Panc1 (cell line): ENCODE measurements around the gene MINDY4. TPM values are rescaled to one million over a fixed set of nuclear protein-coding genes. Genes with fewer than 3 reads are reported as not detected.

Experiments
- ATAC-seq: fragments of 200-7000 bp; cut with Tn5 transposase; 2 replicates; pipeline ENCODE4 v1.9.1; 2020; ENCODE audit warnings: mild to moderate bottlenecking, moderate library complexity
- BruUV-seq: library from RNA; stranded (reverse); fragments of 400-500 nt; replicated peaks from 2 replicates; lab custom pipeline; 2021; lab: Mats Ljungman, UMichigan
- CTCF ChIA-PET: fragments of 300-600 bp; sonication (Branson Sonifier 250); formaldehyde crosslinking; loops from one replicate; lab custom pipeline; 2022; ENCODE audit warnings: antibody characterized with exemption; lab: Charles Lee
- POLR2A ChIA-PET: fragments of 300-600 bp; sonication (Branson Sonifier 250); formaldehyde crosslinking; loops from one replicate; lab custom pipeline; 2022; ENCODE audit warnings: antibody characterized with exemption; lab: Charles Lee
- DNase-seq: peaks from one replicate; pipeline ENCODE4 v3.0.0-alpha.2; 2010; ENCODE audit warnings: low read depth, low spot score
- H3K27ac ChIP-seq: 2 replicates; pipeline ENCODE4 v1.5.1; 2011; ENCODE audit warnings: mild to moderate bottlenecking, low read length, inconsistent platforms
- H3K27me3 ChIP-seq: fragments of 200-500 bp; sonication (Bioruptor generic); 2 replicates; pipeline ENCODE4 v1.6.0; 2014; ENCODE audit warnings: low read length, inconsistent platforms; ENCODE audit not compliant: control insufficient read depth, insufficient read depth
- H3K36me3 ChIP-seq: fragments of 200-500 bp; sonication (Bioruptor generic); 2 replicates; pipeline ENCODE4 v1.5.1; 2014; ENCODE audit warnings: inconsistent platforms, mild to moderate bottlenecking, low read length, moderate library complexity; ENCODE audit not compliant: control insufficient read depth, insufficient read depth
- H3K4me1 ChIP-seq: 2 replicates; pipeline ENCODE4 v1.5.1; 2011; ENCODE audit warnings: inconsistent platforms, mild to moderate bottlenecking, low read length, moderate library complexity; ENCODE audit not compliant: control insufficient read depth, insufficient read depth
- H3K4me3 ChIP-seq, 2 experiments: 2 replicates each; pipeline ENCODE4 v1.5.1; 2011 to 2012; ENCODE audit warnings: low read depth in 2 of 2, low read length in 2 of 2, mild to moderate bottlenecking in 2 of 2, inconsistent platforms in 1 of 2, moderate library complexity in 1 of 2
- H3K9me3 ChIP-seq: fragments of 200-500 bp; sonication (Bioruptor generic); 2 replicates; pipeline ENCODE4 v1.5.1; 2014; ENCODE audit warnings: low read depth, mild to moderate bottlenecking, inconsistent platforms, low read length, moderate library complexity; ENCODE audit not compliant: control insufficient read depth, insufficient read depth
- CTCF ChIP-seq: fragments of 450-650 bp; IDR thresholded peaks from 2 replicates; pipeline ENCODE4 v1.5.1; 2017; ENCODE audit warnings: mild to moderate bottlenecking
- POLR2AphosphoS5 ChIP-seq: IDR thresholded peaks from 2 replicates; pipeline ENCODE4 v1.6.1; 2012; ENCODE audit warnings: mild to moderate bottlenecking, low read depth, low read length, moderate library complexity
- REST ChIP-seq, 2 experiments: IDR thresholded peaks; 2 replicates each; pipeline ENCODE4 v1.6.1; 2011 to 2012; ENCODE audit warnings: low read depth in 2 of 2, control low read depth in 1 of 2, low read length in 1 of 2, mild to moderate bottlenecking in 1 of 2, moderate library complexity in 1 of 2; ENCODE audit not compliant: insufficient read depth in 1 of 2
- SIN3A ChIP-seq: IDR thresholded peaks from 2 replicates; pipeline ENCODE4 v1.6.1; 2012; ENCODE audit warnings: low read depth, mild to moderate bottlenecking, low read length, moderate library complexity, borderline replicate concordance; ENCODE audit not compliant: insufficient read depth
- TCF7L2 ChIP-seq: IDR thresholded peaks from 2 replicates; pipeline ENCODE4 v1.6.1; 2011; ENCODE audit warnings: mild to moderate bottlenecking, low read depth, low read length, inconsistent platforms
- in situ Hi-C: cut with HindIII; loops from 2 replicates; pipeline ENCODE4 v1.10.0; 2016; ENCODE audit warnings: low sequenced_read_pairs, low pct_unique_long_range_greater_than_20kb
- intact Hi-C: fragments of 100-400 bp; cut with micrococcal nuclease; formaldehyde crosslinking; loops from one replicate; pipeline ENCODE4 v1.10.0; 2022; ENCODE audit not compliant: unreplicated experiment
- total RNA-seq: library from RNA; stranded (reverse); gene quantifications from one replicate; pipeline ENCODE4 v1.2.1, GENCODE V29; 2021; ENCODE audit not compliant: unreplicated experiment

MINDY4 gene
- total RNA-seq, 1 experiment from 2014 or later = 6.2 TPM

DNA sequence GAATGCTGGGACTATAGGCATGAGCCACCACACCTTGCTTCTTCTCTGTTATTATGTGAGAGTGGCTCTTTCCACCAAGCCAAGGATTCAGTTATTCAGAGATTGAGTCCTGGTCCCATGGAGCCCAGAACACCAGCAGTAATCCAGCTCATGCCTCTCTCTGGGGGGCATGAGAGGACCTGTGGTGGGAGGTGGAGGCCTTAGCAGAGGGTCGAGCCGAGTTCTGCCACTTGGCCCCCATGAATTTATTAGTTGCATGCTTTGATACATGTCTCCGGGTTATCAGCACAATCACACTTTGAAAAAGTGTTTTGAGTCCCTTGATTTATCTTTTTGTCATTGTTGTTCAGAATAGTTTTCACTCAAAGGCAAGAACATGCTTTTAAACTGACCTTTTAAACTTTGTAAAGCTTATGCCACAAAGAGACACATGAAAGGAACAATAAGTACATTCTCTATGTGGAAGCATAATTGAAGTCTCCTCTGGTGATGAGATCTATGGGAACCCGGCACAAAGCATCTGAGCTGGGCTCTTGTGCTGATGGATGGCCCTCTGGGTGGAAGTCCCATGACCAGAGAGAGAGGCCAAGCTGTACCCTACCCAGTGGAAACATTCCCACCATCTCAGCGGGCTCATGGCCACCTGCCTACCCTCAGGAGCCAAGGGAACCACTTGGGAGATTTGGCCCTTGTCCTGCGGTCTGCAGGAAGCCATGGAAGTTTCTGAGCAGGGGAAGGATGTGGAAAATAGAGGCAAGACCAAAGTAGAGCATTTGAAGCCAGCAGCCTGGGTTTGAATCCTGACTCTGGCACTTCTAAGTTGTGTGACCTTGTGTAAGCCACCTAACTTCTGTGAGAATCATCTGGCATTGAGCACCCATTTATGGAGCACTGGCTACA lies 53.9 kb downstream of the MINDY4 start:
- Histone ChIP-seq H3K9me3 (no peaks in the 10 kb centered on the region), H3K36me3 (no peaks in the 10 kb centered on the region), H3K4me3 (no peak overlapping the region), H3K4me1 (no peaks in the 10 kb centered on the region), H3K27me3 (no peaks in the 10 kb centered on the region), H3K27ac (no peak overlapping the region)
- intact Hi-C loops = no loop called here
- ATAC-seq (no peak), DNase-seq (no peak)
- ChIA-PET POLR2A (no interaction called here), CTCF (interaction anchor here (0.7 kb wide), 1 partner anchor 84 kb away, joined by 15 read pairs; no protein-coding TSS in a partner anchor)
- TF ChIP-seq POLR2AphosphoS5 = no peak
- TF ChIP-seq TCF7L2 = no peak
- no peak for TF ChIP-seq SIN3A
- no peak for TF ChIP-seq REST (IDR thresholded peaks at IDR 0.05; ENCODE audit: insufficient read depth in 1 of 2, low read depth in 2 of 2, low read length in 1 of 2)
- TF ChIP-seq CTCF = no peak
- BruUV-seq = no TSS peak
- in situ Hi-C loops = no loop called here

DNA sequence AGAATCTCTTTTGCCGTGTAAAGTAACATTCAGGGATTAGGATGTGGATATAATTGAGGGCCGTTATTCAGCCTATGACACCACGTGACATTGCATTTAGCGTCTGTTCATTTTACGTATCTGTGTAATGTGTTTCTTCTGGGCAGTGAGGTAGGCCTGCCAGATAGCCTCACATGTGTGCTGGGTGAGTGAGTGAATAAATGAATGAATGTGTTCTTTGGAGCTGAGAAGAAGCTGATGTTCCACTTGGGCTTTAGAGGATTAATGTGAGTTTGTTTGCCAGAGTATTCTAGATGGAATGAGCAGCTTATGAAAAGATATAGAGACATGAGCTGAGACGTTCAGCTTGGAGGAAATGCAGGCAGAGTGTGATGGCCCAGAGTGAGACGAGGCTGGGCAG lies 55.0 kb downstream of the MINDY4 start:
- Histone ChIP-seq H3K27me3 (no peaks in the 10 kb centered on the region), H3K9me3 (no peaks in the 10 kb centered on the region), H3K4me1 (no peaks in the 10 kb centered on the region), H3K36me3 (no peaks in the 10 kb centered on the region), H3K27ac (no peak overlapping the region), H3K4me3 (no peak overlapping the region)
- no peak for TF ChIP-seq CTCF
- TF ChIP-seq SIN3A = no peak
- no peak for TF ChIP-seq REST (IDR thresholded peaks at IDR 0.05; ENCODE audit: insufficient read depth in 1 of 2, low read depth in 2 of 2, low read length in 1 of 2)
- no peak for TF ChIP-seq TCF7L2
- no peak for TF ChIP-seq POLR2AphosphoS5
- no peak for ATAC-seq
- intact Hi-C loops (no loop called here), in situ Hi-C loops (no loop called here)
- BruUV-seq = no TSS peak
- POLR2A ChIA-PET = no interaction called here
- CTCF ChIA-PET = interaction anchor here (0.7 kb wide), 1 partner anchor 83 kb away, joined by 15 read pairs; no protein-coding TSS in a partner anchor
- DNase-seq = no peak
